Smooth muscle cell (in vitro differentiated cells): ENCODE measurements around the gene USP3. TPM values are rescaled to one million over a fixed set of nuclear protein-coding genes. Genes with fewer than 3 reads are reported as not detected.
A peak's percentile ranks its signal among the peaks of the same experiment; 100 is the strongest.

Source experiments
- DNase-seq: peaks from one replicate; lab custom pipeline; 2025; ENCODE audit not compliant: unreplicated experiment; lab: John Stamatoyannopoulos, UW
- H2AFZ ChIP-seq: fragments of 200-600 bp; sonication (generic); 2 replicates; pipeline ENCODE4 v1.6.0; 2016; ENCODE audit warnings: antibody characterized with exemption, low read depth, mild to moderate bottlenecking
- H3F3A ChIP-seq: fragments of 200-600 bp; sonication (generic); 2 replicates; pipeline ENCODE4 v1.6.0; 2017; ENCODE audit warnings: antibody characterized with exemption, low read depth
- H3K27ac ChIP-seq: fragments of 200-600 bp; sonication (generic); 2 replicates; pipeline ENCODE4 v1.5.1; 2016; ENCODE audit warnings: low read depth, mild to moderate bottlenecking
- H3K27me3 ChIP-seq: fragments of 200-600 bp; sonication (generic); 2 replicates; pipeline ENCODE4 v1.6.1; 2016; ENCODE audit warnings: low read depth, mild to moderate bottlenecking
- H3K36me3 ChIP-seq: fragments of 200-600 bp; sonication (generic); 2 replicates; pipeline ENCODE4 v1.5.1; 2016; ENCODE audit warnings: low read depth
- H3K4me1 ChIP-seq: fragments of 200-600 bp; sonication (generic); 2 replicates; pipeline ENCODE4 v1.5.1; 2016; ENCODE audit warnings: low read depth
- H3K4me2 ChIP-seq: fragments of 200-600 bp; sonication (generic); 2 replicates; pipeline ENCODE4 v1.6.0; 2016; ENCODE audit warnings: mild to moderate bottlenecking
- H3K4me3 ChIP-seq: fragments of 200-600 bp; sonication (generic); 2 replicates; pipeline ENCODE4 v1.5.1; 2016; ENCODE audit warnings: mild to moderate bottlenecking
- H3K79me2 ChIP-seq: fragments of 200-600 bp; sonication (generic); 2 replicates; pipeline ENCODE4 v1.6.0; 2016; ENCODE audit warnings: low read depth, mild to moderate bottlenecking
- H3K9ac ChIP-seq: fragments of 200-600 bp; sonication (generic); 2 replicates; pipeline ENCODE4 v1.6.0; 2016; ENCODE audit warnings: low read depth
- H3K9me3 ChIP-seq: fragments of 200-600 bp; sonication (generic); replicated peaks from 2 replicates; pipeline ENCODE4 v1.5.1; 2016; ENCODE audit warnings: low read depth
- H4K20me1 ChIP-seq: fragments of 200-600 bp; sonication (generic); 2 replicates; pipeline ENCODE4 v1.6.0; 2016; ENCODE audit warnings: low read depth
- CTCF ChIP-seq: fragments of 200-600 bp; sonication (generic); IDR thresholded peaks from 2 replicates; pipeline ENCODE4 v1.5.1; 2017; ENCODE audit warnings: borderline replicate concordance, mild to moderate bottlenecking, antibody characterized with exemption; ENCODE audit not compliant: insufficient read depth, poor library complexity, severe bottlenecking
- WGBS: methylation state at CpG from one replicate; pipeline ENCODE4 v1.1.7; 2016; ENCODE audit warnings: low lambda C conversion rate; 5-methylcytosine and 5-hydroxymethylcytosine counted together
- polyA plus RNA-seq: library from polyadenylated mRNA; unstranded; fragments of >200 nt; fragmentation: Nextera tagmentation; extraction: Ambion mirVana; gene quantifications from 2 replicates; pipeline ENCODE4 v1.2.1, GENCODE V29; 2016
- total RNA-seq: library from RNA; depleted of rRNA; stranded (reverse); fragments of >200 nt; gene quantifications from 2 replicates; pipeline ENCODE4 v1.2.3, GENCODE V29; 2014

Gene USP3
- total and polyA plus RNA-seq, 2 experiments from 2014 or later: 17.1 to 26.2 TPM

GRCh38 chr15:63502843-63503738, 1.3 kb upstream of the USP3 start:
- Histone ChIP-seq H3K36me3 (no peaks in the 10 kb centered on the region), H3K27ac (peak overlapping the region; percentile 98), H3F3A (peaks cover 11% of the 10 kb centered on the region), H3K79me2 (peaks cover 30% of the 10 kb centered on the region), H3K9ac (peak overlapping the region; percentile 86), H3K4me2 (peak overlapping the region; percentile 90), H4K20me1 (peaks cover 26% of the 10 kb centered on the region), H3K4me3 (peak overlapping the region; percentile 92), H3K9me3 (no peaks in the 10 kb centered on the region), H2AFZ (peak overlapping the region; percentile 56), H3K27me3 (no peaks in the 10 kb centered on the region), H3K4me1 (peaks cover 20% of the 10 kb centered on the region)
- 7% methylated on average over 34 of the region's 34 CpGs for WGBS
- no peak for TF ChIP-seq CTCF
- DNase-seq: no peak

GRCh38 chr15:63503739-63504246, 600 bp upstream of the USP3 start:
- H3K9me3 ChIP-seq: no peaks in the 10 kb centered on the region
- peaks cover 37% of the 10 kb centered on the region for H3K79me2 ChIP-seq
- H3K9ac ChIP-seq: peak overlapping the region; percentile 86
- peaks cover 11% of the 10 kb centered on the region for H3F3A ChIP-seq
- no peak for DNase-seq
- H2AFZ ChIP-seq: peak overlapping the region; percentile 56
- 3% methylated on average over 28 of the region's 28 CpGs for WGBS
- peaks cover 33% of the 10 kb centered on the region for H4K20me1 ChIP-seq
- H3K27ac ChIP-seq: peak overlapping the region; percentile 98
- H3K36me3 ChIP-seq: no peaks in the 10 kb centered on the region
- TF ChIP-seq CTCF: no peak
- H3K4me2 ChIP-seq: peak overlapping the region; percentile 90
- H3K27me3 ChIP-seq: no peaks in the 10 kb centered on the region
- H3K4me1 ChIP-seq: peaks cover 20% of the 10 kb centered on the region
- peak overlapping the region; percentile 92 for H3K4me3 ChIP-seq

DNA sequence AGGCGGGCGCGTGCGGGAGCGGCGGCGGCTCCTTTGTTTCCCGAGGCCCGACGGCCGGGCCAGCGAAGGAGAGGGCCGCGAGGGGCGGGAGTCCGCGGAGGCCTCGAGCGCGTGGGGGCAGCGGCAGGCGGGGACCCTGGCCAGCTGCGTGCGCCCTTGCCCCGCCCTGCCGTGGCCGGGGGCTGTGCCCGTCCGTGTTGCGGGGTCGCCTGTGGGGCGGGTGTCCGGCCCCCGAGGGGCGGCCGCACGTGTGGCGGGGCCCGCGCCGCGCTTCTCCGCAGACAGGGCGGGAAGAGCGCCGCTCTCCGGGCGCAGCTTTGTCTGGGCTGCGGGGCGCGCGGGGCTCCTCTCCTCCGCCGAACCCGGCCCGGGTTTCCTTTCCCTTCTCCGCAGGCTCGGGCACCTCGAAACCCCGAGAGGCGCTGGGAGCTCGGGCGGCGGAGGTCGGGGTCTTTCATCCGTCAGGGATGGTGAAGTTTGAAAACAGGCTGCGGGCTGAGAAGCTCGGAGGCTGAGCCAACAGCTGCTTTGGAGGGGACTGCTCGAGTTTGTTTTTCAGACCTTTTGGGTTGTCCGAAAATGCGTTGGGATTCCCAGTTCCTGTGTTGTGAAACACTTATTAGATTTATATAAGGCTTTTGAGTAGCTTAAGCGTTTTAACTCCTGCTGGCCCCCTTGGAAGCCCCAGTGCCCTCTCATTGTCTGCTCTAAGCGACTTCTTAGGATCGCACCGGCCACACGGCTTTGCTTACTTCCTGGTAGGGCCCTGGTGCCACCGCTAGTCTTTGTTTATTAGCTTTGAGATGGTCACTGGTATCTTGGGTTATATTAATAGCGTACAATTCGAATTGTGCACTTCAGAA, 817 bp downstream of the USP3 start:
- peak overlapping the region; percentile 92 for H3K4me3 ChIP-seq
- H2AFZ ChIP-seq: peak overlapping the region; percentile 86
- H3K79me2 ChIP-seq: peaks cover 49% of the 10 kb centered on the region
- H4K20me1 ChIP-seq: peaks cover 47% of the 10 kb centered on the region
- H3K27ac ChIP-seq: peak overlapping the region; percentile 98
- no peaks in the 10 kb centered on the region for H3K36me3 ChIP-seq
- H3K27me3 ChIP-seq: no peaks in the 10 kb centered on the region
- peak overlapping the region; percentile 93 for H3K4me2 ChIP-seq
- 1% methylated on average over 49 of the region's 79 CpGs for WGBS
- H3K9me3 ChIP-seq: no peaks in the 10 kb centered on the region
- no peak for DNase-seq
- TF ChIP-seq CTCF: no peak
- H3K9ac ChIP-seq: peak overlapping the region; percentile 91
- peaks cover 33% of the 10 kb centered on the region for H3K4me1 ChIP-seq
- peaks cover 18% of the 10 kb centered on the region for H3F3A ChIP-seq
